ENCODE data around the gene TBX1. TPM values are rescaled to one million over a fixed set of nuclear protein-coding genes. Genes with fewer than 3 reads are reported as not detected.

The TBX1 gene
- total and polyA plus RNA-seq, 2 of the 13 experiments (the other 11 are each of a cell fraction or from before 2014, with no cell fraction given), result not detected

DNA sequence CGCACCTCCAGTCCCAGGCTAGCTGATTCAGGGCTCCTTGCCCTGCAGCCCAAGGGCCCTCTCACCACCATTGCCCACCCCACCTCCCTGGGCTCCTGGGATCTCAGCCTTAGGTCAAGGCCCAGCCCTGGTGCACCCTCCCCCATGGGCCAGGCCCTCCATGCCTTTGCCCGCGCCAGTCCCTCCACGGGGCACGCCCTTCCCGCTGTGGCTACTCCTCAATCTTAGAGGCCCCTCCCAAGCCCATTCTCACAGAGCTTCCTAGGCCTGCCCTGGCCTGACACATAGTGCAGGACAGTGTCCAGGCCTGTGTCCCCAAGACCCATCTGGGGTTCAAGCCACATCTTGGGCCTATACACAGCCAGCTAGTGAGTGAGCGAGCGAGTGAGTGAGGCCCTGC, 30.4 kb upstream of the TBX1 start:
- Histone ChIP-seq H3K9me3 (ENCODE audit: low read length) (no peaks in the 10 kb centered on the region), H3K27me3 (ENCODE audit: control insufficient read depth in 1 of 2, insufficient read depth in 2 of 2, low read length in 2 of 2) (peaks cover 7 to 67% of the 10 kb centered on the region in 2 experiments; a peak in 4 of 5 replicates), H3K4me1 (ENCODE audit: insufficient read depth, low read length) (peaks cover 29% of the 10 kb centered on the region), H3K4me2 (ENCODE audit: low read depth, low read length) (peak overlapping the region; percentile 91), H2AFZ (ENCODE audit: low read length) (no peak overlapping the region), H3K36me3 (replicated peaks in 1 of 2; ENCODE audit: control insufficient read depth in 1 of 2, insufficient read depth in 2 of 2, low read length in 2 of 2) (no peaks in the 10 kb centered on the region), H3K79me2 (ENCODE audit: insufficient read depth, low read length) (no peaks in the 10 kb centered on the region), H3K27ac (ENCODE audit: extremely low read length, insufficient read depth, low read length) (no peak overlapping the region), H3K9ac (ENCODE audit: insufficient read depth, low read depth, low read length) (peak overlapping the region; percentile 51; the same call in 1 of the 2 replicates), H4K20me1 (ENCODE audit: insufficient read depth, low read length) (no peaks in the 10 kb centered on the region), H3K4me3 (replicated peaks in 1 of 3; ENCODE audit: insufficient read depth in 1 of 3, low read depth in 2 of 3, low read length in 3 of 3) (peak overlapping the region in 2 of 3 experiments; percentile 9 to 61; a peak in 3 of 6 replicates)
- ChIA-PET CTCF (ENCODE audit: low intra/inter-chr PET ratio, low total read pairs) (interaction anchor here (1.6 to 2.7 kb wide), 3 partner anchors 26 to 179 kb away, joined by 4 to 39 read pairs (median 12); no protein-coding TSS in a partner anchor), POLR2A (interaction anchor here (0.7 to 1.7 kb wide), 4 partner anchors 124 to 213 kb away, joined by 3 to 8 read pairs (median 4); partner anchors contain the start of genes COMT, GNB1L, RTL10 and TXNRD2)
- ATAC-seq (no peak; the same call in 2 of the 3 replicates), DNase-seq (ENCODE audit: low spot score) (no peak), FAIRE-seq (no peak)
- WGBS (ENCODE audit: low lambda C conversion rate), result 66% methylated on average over 5 of the region's 8 CpGs
- no TSS peak for BruUV-seq (replicated peaks)
- intact Hi-C loops (cut with micrococcal nuclease; ENCODE audit: unreplicated experiment), result loop anchor here (1.0 to 5.0 kb wide), 3 partner anchors 52 to 180 kb away; no protein-coding TSS in a partner anchor
- in situ Hi-C loops (cut with HindIII; ENCODE audit: extremely low pct_ligation_motif_present, low pct_unique_long_range_greater_than_20kb), result loop anchor here (5.0 kb wide), 1 partner anchor 172 kb away; no protein-coding TSS in a partner anchor
- no peak for TF ChIP-seq RARG (CRISPR knock-in tag; IDR thresholded peaks at IDR 0.05; ENCODE audit: low read depth)
- no peak for TF ChIP-seq KLF12 (CRISPR knock-in tag; IDR thresholded peaks at IDR 0.05; ENCODE audit: borderline replicate concordance)
- TF ChIP-seq, protein P1, sequence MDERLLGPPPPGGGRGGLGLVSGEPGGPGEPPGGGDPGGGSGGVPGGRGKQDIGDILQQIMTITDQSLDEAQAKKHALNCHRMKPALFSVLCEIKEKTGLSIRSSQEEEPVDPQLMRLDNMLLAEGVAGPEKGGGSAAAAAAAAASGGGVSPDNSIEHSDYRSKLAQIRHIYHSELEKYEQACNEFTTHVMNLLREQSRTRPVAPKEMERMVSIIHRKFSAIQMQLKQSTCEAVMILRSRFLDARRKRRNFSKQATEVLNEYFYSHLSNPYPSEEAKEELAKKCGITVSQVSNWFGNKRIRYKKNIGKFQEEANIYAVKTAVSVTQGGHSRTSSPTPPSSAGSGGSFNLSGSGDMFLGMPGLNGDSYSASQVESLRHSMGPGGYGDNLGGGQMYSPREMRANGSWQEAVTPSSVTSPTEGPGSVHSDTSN (CRISPR knock-in tag; IDR thresholded peaks at IDR 0.05), result no peak
- TF ChIP-seq ZNF766 (CRISPR knock-in tag; IDR thresholded peaks at IDR 0.05; ENCODE audit: borderline replicate concordance), result no peak
- TF ChIP-seq ARHGAP35 (CRISPR knock-in tag; IDR thresholded peaks at IDR 0.05; ENCODE audit: borderline replicate concordance), result no peak
- TF ChIP-seq SP5 (CRISPR knock-in tag; IDR thresholded peaks at IDR 0.05; ENCODE audit: borderline replicate concordance, low read depth), result no peak
- no peak for TF ChIP-seq SAP130 (CRISPR knock-in tag; IDR thresholded peaks at IDR 0.05; ENCODE audit: low read depth)
- TF ChIP-seq, protein P2, sequence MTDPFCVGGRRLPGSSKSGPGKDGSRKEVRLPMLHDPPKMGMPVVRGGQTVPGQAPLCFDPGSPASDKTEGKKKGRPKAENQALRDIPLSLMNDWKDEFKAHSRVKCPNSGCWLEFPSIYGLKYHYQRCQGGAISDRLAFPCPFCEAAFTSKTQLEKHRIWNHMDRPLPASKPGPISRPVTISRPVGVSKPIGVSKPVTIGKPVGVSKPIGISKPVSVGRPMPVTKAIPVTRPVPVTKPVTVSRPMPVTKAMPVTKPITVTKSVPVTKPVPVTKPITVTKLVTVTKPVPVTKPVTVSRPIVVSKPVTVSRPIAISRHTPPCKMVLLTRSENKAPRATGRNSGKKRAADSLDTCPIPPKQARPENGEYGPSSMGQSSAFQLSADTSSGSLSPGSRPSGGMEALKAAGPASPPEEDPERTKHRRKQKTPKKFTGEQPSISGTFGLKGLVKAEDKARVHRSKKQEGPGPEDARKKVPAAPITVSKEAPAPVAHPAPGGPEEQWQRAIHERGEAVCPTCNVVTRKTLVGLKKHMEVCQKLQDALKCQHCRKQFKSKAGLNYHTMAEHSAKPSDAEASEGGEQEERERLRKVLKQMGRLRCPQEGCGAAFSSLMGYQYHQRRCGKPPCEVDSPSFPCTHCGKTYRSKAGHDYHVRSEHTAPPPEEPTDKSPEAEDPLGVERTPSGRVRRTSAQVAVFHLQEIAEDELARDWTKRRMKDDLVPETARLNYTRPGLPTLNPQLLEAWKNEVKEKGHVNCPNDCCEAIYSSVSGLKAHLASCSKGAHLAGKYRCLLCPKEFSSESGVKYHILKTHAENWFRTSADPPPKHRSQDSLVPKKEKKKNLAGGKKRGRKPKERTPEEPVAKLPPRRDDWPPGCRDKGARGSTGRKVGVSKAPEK (CRISPR knock-in tag; IDR thresholded peaks at IDR 0.05; ENCODE audit: borderline replicate concordance), result no peak
- no peak for TF ChIP-seq ZNF160 (CRISPR knock-in tag; IDR thresholded peaks at IDR 0.05)
- no peak for TF ChIP-seq RAD51 (IDR thresholded peaks at IDR 0.05; ENCODE audit: borderline replicate concordance)
- TF ChIP-seq ZNF670 (CRISPR knock-in tag; IDR thresholded peaks at IDR 0.05; ENCODE audit: borderline replicate concordance), result no peak
- TF ChIP-seq, protein P3, sequence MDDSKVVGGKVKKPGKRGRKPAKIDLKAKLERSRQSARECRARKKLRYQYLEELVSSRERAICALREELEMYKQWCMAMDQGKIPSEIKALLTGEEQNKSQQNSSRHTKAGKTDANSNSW (CRISPR knock-in tag; IDR thresholded peaks at IDR 0.05; ENCODE audit: borderline replicate concordance), result 0 out of 2 replicates have a peak, but pooled peaks have one; percentile 4
- no peak for TF ChIP-seq RCOR2 (CRISPR knock-in tag; IDR thresholded peaks at IDR 0.05)
- TF ChIP-seq NFE2L1 (CRISPR knock-in tag; IDR thresholded peaks at IDR 0.05; ENCODE audit: borderline replicate concordance), result no peak
- TF ChIP-seq SMC3 (IDR thresholded peaks at IDR 0.05; ENCODE audit: low read length), result no peak
- no peak for TF ChIP-seq SRF (IDR thresholded peaks at IDR 0.05; ENCODE audit: low read depth, low read length)
- TF ChIP-seq ZBTB38 (CRISPR knock-in tag; IDR thresholded peaks at IDR 0.05), result no peak
- TF ChIP-seq ZNF672 (CRISPR knock-in tag; IDR thresholded peaks at IDR 0.05), result no peak
- TF ChIP-seq KLF16 (CRISPR knock-in tag; IDR thresholded peaks at IDR 0.05), result no peak
- no peak for TF ChIP-seq ZNF788 (CRISPR knock-in tag; IDR thresholded peaks at IDR 0.05; ENCODE audit: borderline replicate concordance)
- no peak for TF ChIP-seq SOX6 (IDR thresholded peaks at IDR 0.05)
- no peak for TF ChIP-seq SOX6 (CRISPR knock-in tag; IDR thresholded peaks at IDR 0.05)
